ENCODE results near the gene ATP2A2.

The ATP2A2 gene

DNA sequence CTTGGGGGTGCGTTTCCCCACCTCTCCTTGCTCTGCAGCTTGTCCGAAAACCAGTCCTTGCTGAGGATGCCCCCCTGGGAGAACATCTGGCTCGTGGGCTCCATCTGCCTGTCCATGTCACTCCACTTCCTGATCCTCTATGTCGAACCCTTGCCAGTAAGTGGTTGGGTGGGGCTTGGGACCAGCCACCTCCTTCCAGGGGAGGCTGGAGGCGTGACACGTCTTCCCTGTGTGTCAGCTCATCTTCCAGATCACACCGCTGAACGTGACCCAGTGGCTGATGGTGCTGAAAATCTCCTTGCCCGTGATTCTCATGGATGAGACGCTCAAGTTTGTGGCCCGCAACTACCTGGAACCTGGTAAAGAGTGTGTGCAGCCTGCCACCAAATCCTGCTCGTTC lies 64.9 kb downstream of the ATP2A2 start:
- Histone ChIP-seq H3K9me3 (ENCODE audit: severe bottlenecking) (no peaks in the 10 kb centered on the region), H3K4me3 (ENCODE audit: severe bottlenecking) (no peak overlapping the region), H3K27ac (ENCODE audit: poor library complexity, severe bottlenecking) (peak overlapping the region; percentile 69), H3K4me1 (ENCODE audit: insufficient read depth, poor library complexity, severe bottlenecking) (peaks cover 24% of the 10 kb centered on the region), H3K36me3 (ENCODE audit: low read depth) (peaks cover 96% of the 10 kb centered on the region), H3K27me3 (ENCODE audit: insufficient read depth, poor library complexity, severe bottlenecking) (no peaks in the 10 kb centered on the region)
- TF ChIP-seq, protein P1, sequence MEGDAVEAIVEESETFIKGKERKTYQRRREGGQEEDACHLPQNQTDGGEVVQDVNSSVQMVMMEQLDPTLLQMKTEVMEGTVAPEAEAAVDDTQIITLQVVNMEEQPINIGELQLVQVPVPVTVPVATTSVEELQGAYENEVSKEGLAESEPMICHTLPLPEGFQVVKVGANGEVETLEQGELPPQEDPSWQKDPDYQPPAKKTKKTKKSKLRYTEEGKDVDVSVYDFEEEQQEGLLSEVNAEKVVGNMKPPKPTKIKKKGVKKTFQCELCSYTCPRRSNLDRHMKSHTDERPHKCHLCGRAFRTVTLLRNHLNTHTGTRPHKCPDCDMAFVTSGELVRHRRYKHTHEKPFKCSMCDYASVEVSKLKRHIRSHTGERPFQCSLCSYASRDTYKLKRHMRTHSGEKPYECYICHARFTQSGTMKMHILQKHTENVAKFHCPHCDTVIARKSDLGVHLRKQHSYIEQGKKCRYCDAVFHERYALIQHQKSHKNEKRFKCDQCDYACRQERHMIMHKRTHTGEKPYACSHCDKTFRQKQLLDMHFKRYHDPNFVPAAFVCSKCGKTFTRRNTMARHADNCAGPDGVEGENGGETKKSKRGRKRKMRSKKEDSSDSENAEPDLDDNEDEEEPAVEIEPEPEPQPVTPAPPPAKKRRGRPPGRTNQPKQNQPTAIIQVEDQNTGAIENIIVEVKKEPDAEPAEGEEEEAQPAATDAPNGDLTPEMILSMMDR (IDR thresholded peaks at IDR 0.05; ENCODE audit: poor library complexity, severe bottlenecking) = no peak
- ATAC-seq (ENCODE audit: low read depth) = no peak
- no peak for DNase-seq (ENCODE audit: low spot score)

DNA sequence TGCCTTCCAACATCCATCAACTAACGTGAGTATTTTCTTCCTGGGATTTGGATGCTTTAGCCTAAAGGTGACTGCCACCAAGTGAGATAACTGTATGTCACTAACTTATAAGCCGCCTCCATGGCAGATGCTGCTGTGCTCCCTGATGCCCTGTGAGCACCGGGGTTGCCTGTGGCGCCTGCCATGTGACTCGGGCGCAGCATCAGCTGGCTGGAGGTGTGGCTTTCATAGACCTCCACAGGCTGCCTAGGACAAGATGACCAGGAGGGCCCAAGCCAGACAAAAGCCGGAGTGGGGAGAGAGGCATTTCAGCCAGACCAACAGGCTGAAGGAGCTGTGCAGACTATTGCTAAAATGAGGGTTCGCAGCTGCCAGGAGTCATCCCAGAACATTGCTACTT lies 66.7 kb downstream of the ATP2A2 start:
- no peak for ATAC-seq (ENCODE audit: low read depth)
- no peaks in the 10 kb centered on the region for H3K27me3 ChIP-seq (ENCODE audit: insufficient read depth, poor library complexity, severe bottlenecking)
- no peak overlapping the region for H3K27ac ChIP-seq (ENCODE audit: poor library complexity, severe bottlenecking)
- TF ChIP-seq, protein P1 (IDR thresholded peaks at IDR 0.05; ENCODE audit: poor library complexity, severe bottlenecking) = no peak
- H3K4me1 ChIP-seq (ENCODE audit: insufficient read depth, poor library complexity, severe bottlenecking) = peaks cover 20% of the 10 kb centered on the region
- no peaks in the 10 kb centered on the region for H3K9me3 ChIP-seq (ENCODE audit: severe bottlenecking)
- peaks cover 80% of the 10 kb centered on the region for H3K36me3 ChIP-seq (ENCODE audit: low read depth)
- H3K4me3 ChIP-seq (ENCODE audit: severe bottlenecking) = no peak overlapping the region
- no peak for DNase-seq (ENCODE audit: low spot score)

DNA sequence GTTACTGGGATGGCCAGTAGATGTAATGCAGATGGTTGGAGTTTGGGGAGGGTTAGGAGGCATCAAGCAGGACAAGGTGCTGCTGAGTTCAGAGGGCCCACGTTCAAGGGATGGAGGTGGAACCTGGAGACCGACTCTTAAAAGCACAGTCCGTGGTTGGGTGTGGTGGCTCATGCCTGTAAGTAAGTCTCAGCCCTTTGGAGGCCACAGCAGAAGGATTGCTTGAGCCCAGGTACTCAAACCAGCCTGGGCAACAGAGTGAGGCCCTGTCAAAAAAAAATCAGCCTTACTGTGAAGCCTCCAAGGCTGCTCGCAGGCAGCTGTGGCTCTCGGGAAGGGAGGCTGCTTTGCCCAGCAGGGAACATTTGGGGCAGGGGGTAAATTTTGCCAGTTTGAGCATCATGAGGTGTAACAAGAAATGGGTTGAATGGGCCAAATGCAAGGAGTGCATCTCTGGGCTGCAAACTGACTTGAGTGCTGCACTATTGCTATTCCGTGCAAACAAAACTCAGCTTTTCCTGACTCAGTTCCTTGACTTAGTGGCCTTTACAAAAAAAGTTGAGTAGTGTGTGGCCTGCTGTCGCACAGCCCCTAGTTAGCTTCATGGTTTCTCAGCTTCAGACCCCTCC lies 67.5 kb downstream of the ATP2A2 start:
- H3K36me3 ChIP-seq (ENCODE audit: low read depth) = peaks cover 72% of the 10 kb centered on the region
- H3K27me3 ChIP-seq (ENCODE audit: insufficient read depth, poor library complexity, severe bottlenecking) = no peaks in the 10 kb centered on the region
- TF ChIP-seq, protein P1 (IDR thresholded peaks at IDR 0.05; ENCODE audit: poor library complexity, severe bottlenecking) = no peak
- H3K4me1 ChIP-seq (ENCODE audit: insufficient read depth, poor library complexity, severe bottlenecking) = peaks cover 19% of the 10 kb centered on the region
- no peaks in the 10 kb centered on the region for H3K9me3 ChIP-seq (ENCODE audit: severe bottlenecking)
- H3K4me3 ChIP-seq (ENCODE audit: severe bottlenecking) = no peak overlapping the region
- H3K27ac ChIP-seq (ENCODE audit: poor library complexity, severe bottlenecking) = no peak overlapping the region
- DNase-seq (ENCODE audit: low spot score) = no peak
- no peak for ATAC-seq (ENCODE audit: low read depth)

DNA sequence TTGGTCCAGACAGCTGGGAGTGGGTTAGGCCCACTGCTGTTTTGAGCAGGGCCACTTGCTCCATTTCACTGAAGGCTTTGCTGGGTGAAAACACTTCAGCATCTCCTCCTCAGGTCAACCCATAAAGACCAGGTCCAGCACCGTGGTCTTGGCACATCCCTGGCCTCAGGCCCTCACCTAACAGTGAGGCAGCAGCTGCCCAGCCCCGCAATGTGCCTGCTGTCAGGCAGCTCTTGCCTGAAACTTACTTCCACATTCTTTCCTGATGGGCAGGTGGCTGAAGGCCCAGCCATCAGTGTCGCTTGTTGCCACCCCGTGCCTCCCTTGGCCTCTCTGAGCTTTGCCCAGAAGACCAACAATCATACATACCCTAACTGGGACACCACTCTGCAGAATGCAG lies 68.0 kb downstream of the ATP2A2 start:
- peaks cover 66% of the 10 kb centered on the region for H3K36me3 ChIP-seq (ENCODE audit: low read depth)

More for the DNA sequence above, 68.0 kb downstream of the ATP2A2 start:
- Histone ChIP-seq H3K27ac (ENCODE audit: poor library complexity, severe bottlenecking) (no peak overlapping the region), H3K4me3 (ENCODE audit: severe bottlenecking) (no peak overlapping the region), H3K27me3 (ENCODE audit: insufficient read depth, poor library complexity, severe bottlenecking) (no peaks in the 10 kb centered on the region), H3K4me1 (ENCODE audit: insufficient read depth, poor library complexity, severe bottlenecking) (peaks cover 14% of the 10 kb centered on the region), H3K9me3 (ENCODE audit: severe bottlenecking) (no peaks in the 10 kb centered on the region)
- ATAC-seq (ENCODE audit: low read depth) = no peak
- TF ChIP-seq, protein P1 (IDR thresholded peaks at IDR 0.05; ENCODE audit: poor library complexity, severe bottlenecking) = no peak
- no peak for DNase-seq (ENCODE audit: low spot score)
